Psoas muscle (tissue), 8 donors: ENCODE data around the gene VPS51. TPM values are rescaled to one million over a fixed set of nuclear protein-coding genes. Genes with fewer than 3 reads are reported as not detected.

Experiments
- ATAC-seq, 4 donors: fragments of 200-7000 bp; cut with Tn5 transposase; one replicate each; pipeline ENCODE4 v1.9.1; 2020; ENCODE audit warnings: moderate library complexity in 3 of 4, mild to moderate bottlenecking in 2 of 4
- DNase-seq, 2 donors: peaks; one replicate each; pipeline ENCODE4 v3.0.0-alpha.2; 2020
- H3K27ac ChIP-seq: fragments of 200-600 bp; one replicate; pipeline ENCODE4 v1.8.0; 2022
- H3K27me3 ChIP-seq, 3 donors: fragments of 200-600 bp in 1 of 3; one replicate each; pipeline versions ENCODE4 v1.6.1 to v1.8.0; 2013 to 2022; ENCODE audit warnings: low read length in 2 of 3, mild to moderate bottlenecking in 2 of 3, moderate library complexity in 1 of 3; ENCODE audit not compliant: insufficient read depth in 3 of 3
- H3K36me3 ChIP-seq, 2 donors: fragments of 200-600 bp in 1 of 2; one replicate each; pipeline versions ENCODE4 v1.6.1 to v1.8.0; 2013 to 2022; ENCODE audit warnings: low read depth in 1 of 2, mild to moderate bottlenecking in 1 of 2, moderate library complexity in 1 of 2; ENCODE audit not compliant: insufficient read depth in 1 of 2
- H3K4me1 ChIP-seq: fragments of 200-600 bp; one replicate; pipeline ENCODE4 v1.8.0; 2022
- H3K4me3 ChIP-seq: fragments of 200-600 bp; one replicate; pipeline ENCODE4 v1.8.0; 2022; ENCODE audit warnings: mild to moderate bottlenecking
- H3K9me3 ChIP-seq: fragments of 200-600 bp; one replicate; pipeline ENCODE4 v1.8.0; 2022
- WGBS, 3 donors: extraction: QIAGEN DNeasy Blood & Tissue Kit; methylation state at CpG; one replicate each; pipeline versions ENCODE4 v1.1.6 to v1.1.7; 2013; 5-methylcytosine and 5-hydroxymethylcytosine counted together
- intact Hi-C, 2 donors: fragments of 100-400 bp; cut with DNase I; formaldehyde crosslinking; loops; one replicate each; pipeline versions ENCODE4 v1.11.0 to v1.14.2; 2022
- long read RNA-seq, 2 donors: library from polyadenylated mRNA; unstranded; transcript quantifications; one replicate each; pipeline ENCODE4 v2.0.0, GENCODE V29; 2021
- polyA plus RNA-seq, 3 donors: library from polyadenylated mRNA; stranded (reverse); fragments of 200-250 nt; gene quantifications; one replicate each; pipeline ENCODE4 v1.2.3, GENCODE V29; 2013
- total RNA-seq, 4 donors: library from RNA; stranded (reverse); fragmentation: NEBNext Ultra II Directional in 2 of 4; extraction: Animal tissue kit (Norgen Biotek cat#: 25700) in 2 of 4; gene quantifications; one replicate each; pipeline versions ENCODE4 v1.2.1 to v1.2.4, GENCODE V29; 2021 to 2023
- TF ChIP-seq, protein P1 (sequence below): fragments of 200-600 bp; IDR thresholded peaks from one replicate; pipeline ENCODE4 v1.8.0; 2022; ENCODE audit warnings: antibody characterized with exemption
- donor health status: healthy with polysubstance abuse.
- donor health status: DM: no; HTN: no; CAD: no; lungs with moderate emphysema.
- donor health status: Bipolar disorder and iron deficiency.
- donor health status: healthy.
- donor health status: DM: yes; HTN: yes; CAD: no.
- donor health status: DM: no; HTN: no; CAD: no.
- donor health status: DM: no; HTN: no; CAD: no.
- donor health status: DM: yes; HTN: yes; CAD: no.

VPS51 gene
- total RNA-seq (100 to 1,000 TPM in 1 of 4 donors, 10 to 100 TPM in 3; 82.2 to 105 (median 91.3) TPM), polyA plus RNA-seq (100 to 1,000 TPM in 1 of 3 donors, 10 to 100 TPM in 2; 60.3 to 110 (median 85.8) TPM)
- long read RNA-seq, donor 1, transcript VPS51-201 (10 exons, 2,714 nt), result major isoform, 149 of 195 reads
- long read RNA-seq, donor 1, partial matches to known transcripts, result 30 of 195 reads
- long read RNA-seq, donor 1, other reads (novel, unspliced or antisense), result 16 of 195 reads
- long read RNA-seq, donor 2, transcript VPS51-201 (10 exons, 2,714 nt), result major isoform, 252 of 321 reads
- long read RNA-seq, donor 2, partial matches to known transcripts, result 48 of 321 reads
- long read RNA-seq, donor 2, other reads (novel, unspliced or antisense), result 20 of 321 reads

DNA sequence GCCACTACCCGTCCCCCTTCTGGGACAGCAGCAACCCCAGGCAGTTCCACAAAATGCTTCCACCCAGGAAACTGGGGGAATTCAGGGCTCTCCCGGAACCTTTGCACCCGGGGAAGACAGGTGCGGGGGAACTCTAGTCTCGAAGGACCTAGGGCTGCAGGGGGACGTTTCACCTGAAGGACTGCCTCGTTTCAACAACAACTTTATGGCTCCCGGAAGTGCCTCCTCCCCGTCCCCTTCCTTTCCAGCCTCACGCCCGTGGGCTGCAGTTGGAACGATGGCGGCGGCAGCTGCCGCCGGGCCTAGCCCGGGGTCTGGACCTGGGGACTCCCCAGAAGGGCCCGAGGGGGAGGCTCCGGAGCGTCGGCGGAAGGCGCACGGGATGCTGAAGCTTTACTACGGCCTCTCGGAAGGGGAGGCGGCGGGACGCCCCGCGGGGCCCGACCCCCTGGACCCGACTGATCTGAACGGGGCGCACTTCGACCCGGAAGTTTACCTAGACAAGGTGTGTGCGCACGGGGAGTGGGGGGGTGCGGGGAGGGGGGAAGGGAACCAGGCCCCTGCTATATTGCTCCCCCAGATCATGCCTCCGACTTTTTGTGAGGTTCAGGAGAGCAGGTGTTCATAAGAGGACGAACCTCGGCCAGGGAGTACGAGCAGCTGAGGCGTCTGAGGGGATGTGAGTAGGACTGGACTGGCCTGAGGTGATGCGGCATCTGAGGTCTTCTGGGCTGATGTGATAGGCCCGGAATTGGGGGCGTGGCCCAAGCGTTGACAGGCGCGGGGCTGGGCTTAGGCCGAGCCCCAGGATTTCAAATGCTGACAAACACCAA is at the start of gene VPS51:
Gene VPS51 (plus strand): TSS at position 241 of the 833 bp plus-strand sequence. CDS start 37 bp downstream, at position 278.
- TF ChIP-seq, protein P1, sequence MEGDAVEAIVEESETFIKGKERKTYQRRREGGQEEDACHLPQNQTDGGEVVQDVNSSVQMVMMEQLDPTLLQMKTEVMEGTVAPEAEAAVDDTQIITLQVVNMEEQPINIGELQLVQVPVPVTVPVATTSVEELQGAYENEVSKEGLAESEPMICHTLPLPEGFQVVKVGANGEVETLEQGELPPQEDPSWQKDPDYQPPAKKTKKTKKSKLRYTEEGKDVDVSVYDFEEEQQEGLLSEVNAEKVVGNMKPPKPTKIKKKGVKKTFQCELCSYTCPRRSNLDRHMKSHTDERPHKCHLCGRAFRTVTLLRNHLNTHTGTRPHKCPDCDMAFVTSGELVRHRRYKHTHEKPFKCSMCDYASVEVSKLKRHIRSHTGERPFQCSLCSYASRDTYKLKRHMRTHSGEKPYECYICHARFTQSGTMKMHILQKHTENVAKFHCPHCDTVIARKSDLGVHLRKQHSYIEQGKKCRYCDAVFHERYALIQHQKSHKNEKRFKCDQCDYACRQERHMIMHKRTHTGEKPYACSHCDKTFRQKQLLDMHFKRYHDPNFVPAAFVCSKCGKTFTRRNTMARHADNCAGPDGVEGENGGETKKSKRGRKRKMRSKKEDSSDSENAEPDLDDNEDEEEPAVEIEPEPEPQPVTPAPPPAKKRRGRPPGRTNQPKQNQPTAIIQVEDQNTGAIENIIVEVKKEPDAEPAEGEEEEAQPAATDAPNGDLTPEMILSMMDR, result no peak

DNA sequence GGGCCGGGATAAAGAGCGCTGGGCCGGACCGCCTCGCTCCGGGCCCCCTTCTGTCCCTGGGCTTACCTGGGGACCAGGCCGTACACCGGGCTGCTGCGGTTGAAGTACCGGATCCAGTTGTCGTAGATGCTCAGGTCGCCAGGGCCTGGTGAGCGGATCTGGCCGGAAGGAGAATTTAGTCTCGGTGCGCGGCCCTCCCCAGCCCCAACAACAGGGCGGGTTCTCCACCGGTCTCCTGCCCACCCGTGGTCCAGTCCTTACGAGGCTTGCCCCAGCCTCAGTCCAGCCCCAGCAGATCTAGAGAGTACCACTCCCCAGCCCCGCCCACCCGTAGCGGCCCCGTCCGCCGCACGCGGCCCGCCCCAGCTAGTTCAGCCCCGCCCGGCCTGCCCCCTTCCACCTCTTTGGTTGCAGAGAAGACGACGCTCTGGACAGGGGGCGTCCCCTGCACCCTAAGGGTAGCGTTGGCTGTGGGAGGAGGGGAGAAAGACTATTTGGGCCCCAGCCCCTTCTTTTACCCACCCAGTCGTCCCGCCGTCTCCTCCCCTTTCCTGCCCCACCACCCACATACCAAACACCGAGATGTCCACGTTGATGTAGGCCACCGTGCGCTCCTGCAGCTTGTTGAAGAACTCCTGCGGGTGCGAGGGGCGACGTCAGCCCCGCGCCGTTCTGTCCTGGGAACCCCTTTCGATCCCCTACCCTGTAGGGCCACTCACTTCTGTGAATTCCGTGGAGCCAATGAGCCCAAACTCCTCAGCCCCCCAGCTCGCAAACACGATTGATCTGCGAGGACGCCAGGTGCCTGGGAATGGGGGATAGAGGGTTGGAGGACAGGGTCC is 48.2 kb upstream of the VPS51 start:
- Histone ChIP-seq H3K36me3 (peaks cover 0 to 15% of the 10 kb centered on the region in 2 donors), H3K27ac (no peak overlapping the region), H3K27me3 (no peaks in the 10 kb centered on the region), H3K4me1 (peaks cover 5% of the 10 kb centered on the region), H3K4me3 (peak overlapping the region; percentile 59), H3K9me3 (no peaks in the 10 kb centered on the region)
- peak; percentile 35 to 62 for DNase-seq
- TF ChIP-seq, protein P1, result no peak
- intact Hi-C loops, result no loop called here
- WGBS, 3 donors, result 18 to 21% (median 18%) methylated on average over 47 to 56 of the region's 56 CpGs
- peak in 2 of 4 donors; percentile 20 to 42 for ATAC-seq

More for the DNA sequence above, at the start of gene VPS51:
- no peaks in the 10 kb centered on the region for H3K27me3 ChIP-seq
- peak within 1 kb of the TSS; percentile 93 for H3K4me3 ChIP-seq
- intact Hi-C loops, result loop anchor here in 1 of 2 donors (1.0 kb wide), 1 partner anchor 12 kb away; the partner anchor contains the start of genes CDCA5 and ZFPL1
- DNase-seq (peak; percentile 88 to 92), ATAC-seq (peak; percentile 91 to 94 (median 93))
- peak within 1 kb of the TSS; percentile 96 for H3K27ac ChIP-seq
- no peaks in the 10 kb centered on the region for H3K9me3 ChIP-seq
- peaks cover 25% of the 10 kb centered on the region for H3K4me1 ChIP-seq
- peaks cover 0 to 19% of the 10 kb centered on the region in 2 donors for H3K36me3 ChIP-seq
- WGBS, 3 donors, result 0 to 1% (median 0%) methylated on average over 46 to 52 of the region's 52 CpGs

DNA sequence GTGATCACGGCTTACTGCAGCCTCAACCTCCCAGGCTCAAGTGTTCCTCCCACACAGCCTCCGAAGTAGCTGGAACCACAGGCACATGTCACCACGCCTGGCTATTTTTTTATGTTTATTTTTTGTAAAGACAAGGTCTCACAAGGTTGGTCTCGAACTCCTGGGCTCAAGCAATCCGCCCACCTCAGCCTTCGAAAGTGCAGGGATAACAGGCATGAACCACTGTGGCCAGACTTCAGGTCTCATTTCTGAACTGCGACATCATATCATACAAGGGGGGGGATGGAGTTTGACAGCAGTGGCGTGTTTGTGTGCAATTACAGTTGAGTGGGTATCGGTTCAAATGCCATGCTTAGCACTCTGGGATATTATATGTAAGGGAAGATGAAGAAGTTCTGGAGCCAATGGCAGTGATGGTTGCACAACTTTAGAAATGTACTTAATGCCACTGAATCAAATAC is 44.6 kb upstream of the VPS51 start:
- Histone ChIP-seq H3K4me1 (no peaks in the 10 kb centered on the region), H3K27me3 (peaks cover 0 to 2% (median 0%) of the 10 kb centered on the region in 3 donors), H3K9me3 (no peaks in the 10 kb centered on the region), H3K4me3 (no peak overlapping the region), H3K36me3 (no peaks in the 10 kb centered on the region), H3K27ac (no peak overlapping the region)
- TF ChIP-seq, protein P1, result no peak
- WGBS, 3 donors, result 67 to 76% (median 69%) methylated on average over 9 of the region's 9 CpGs
- ATAC-seq, result no peak
- no peak for DNase-seq
- intact Hi-C loops, result no loop called here

DNA sequence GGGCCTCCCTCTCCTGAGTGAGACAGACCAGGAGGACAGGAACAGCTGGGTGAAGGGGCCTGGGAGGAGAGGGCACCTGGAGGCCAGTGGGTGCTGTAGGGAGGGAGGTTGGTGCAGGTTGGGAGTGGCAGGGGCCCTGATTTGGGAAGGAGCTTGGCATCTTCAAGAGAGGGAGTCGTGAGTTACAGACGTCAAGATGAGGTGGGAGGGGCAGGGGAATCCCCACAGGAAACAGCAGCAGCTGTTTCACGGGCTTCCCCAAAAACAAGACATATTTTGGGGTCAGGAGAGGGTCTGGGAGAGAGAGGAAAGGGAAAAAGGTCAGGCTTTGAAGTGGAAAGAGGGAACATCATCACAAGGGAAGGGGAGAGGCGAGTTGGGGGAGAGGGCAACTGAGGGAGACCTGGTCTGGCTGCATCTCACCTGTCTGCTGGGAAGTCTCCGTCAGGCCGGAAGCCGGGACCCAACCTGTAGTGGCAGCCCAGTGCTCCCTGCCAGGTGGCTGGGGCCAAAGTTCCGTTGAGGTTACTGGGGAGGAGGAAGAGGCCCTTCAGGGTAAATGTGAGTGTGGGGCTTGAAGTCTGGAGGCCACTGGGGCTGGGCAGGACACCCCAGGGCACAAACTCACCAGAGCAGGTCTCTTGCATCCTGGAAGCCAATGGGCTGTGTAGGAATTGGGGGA is 42.0 kb upstream of the VPS51 start:
- no peak overlapping the region for H3K27ac ChIP-seq
- intact Hi-C loops, result loop anchor here in 1 of 2 donors (1.0 kb wide), 1 partner anchor 22 kb away; no protein-coding TSS in a partner anchor

More for the DNA sequence above, 42.0 kb upstream of the VPS51 start:
- H3K4me1 ChIP-seq, result no peaks in the 10 kb centered on the region
- no peaks in the 10 kb centered on the region for H3K9me3 ChIP-seq
- 43 to 46% (median 46%) methylated on average over 8 of the region's 8 CpGs for WGBS, 3 donors
- no peaks in the 10 kb centered on the region for H3K36me3 ChIP-seq
- ATAC-seq, result no peak
- no peak for DNase-seq
- H3K4me3 ChIP-seq, result no peak overlapping the region
- peaks cover 0 to 2% (median 0%) of the 10 kb centered on the region in 3 donors for H3K27me3 ChIP-seq
- TF ChIP-seq, protein P1, result no peak
